Thyroid gland (tissue), 4 donors: ENCODE data around the gene INO80B.

ENCODE experiments used
- POLR2A ChIP-seq, 2 donors: fragments of 450-650 bp; IDR thresholded peaks; one replicate each; pipeline ENCODE4 v1.6.1; 2017; ENCODE audit warnings: antibody characterized with exemption in 2 of 2, mild to moderate bottlenecking in 2 of 2, moderate library complexity in 1 of 2
- TF ChIP-seq, protein P1 (sequence below), 6 experiments: fragments of 200-600 bp in 3 of 6; fragments of 450-650 bp in 3 of 6; sonication (generic) in 3 of 6; IDR thresholded peaks; one replicate each; pipeline ENCODE4 v1.5.1; 2016 to 2019; ENCODE audit warnings: antibody characterized with exemption in 6 of 6, mild to moderate bottlenecking in 2 of 6, inconsistent platforms in 1 of 6, moderate library complexity in 1 of 6

- no peak for TF ChIP-seq POLR2A (IDR thresholded peaks at IDR 0.05)
- TF ChIP-seq, protein P1, sequence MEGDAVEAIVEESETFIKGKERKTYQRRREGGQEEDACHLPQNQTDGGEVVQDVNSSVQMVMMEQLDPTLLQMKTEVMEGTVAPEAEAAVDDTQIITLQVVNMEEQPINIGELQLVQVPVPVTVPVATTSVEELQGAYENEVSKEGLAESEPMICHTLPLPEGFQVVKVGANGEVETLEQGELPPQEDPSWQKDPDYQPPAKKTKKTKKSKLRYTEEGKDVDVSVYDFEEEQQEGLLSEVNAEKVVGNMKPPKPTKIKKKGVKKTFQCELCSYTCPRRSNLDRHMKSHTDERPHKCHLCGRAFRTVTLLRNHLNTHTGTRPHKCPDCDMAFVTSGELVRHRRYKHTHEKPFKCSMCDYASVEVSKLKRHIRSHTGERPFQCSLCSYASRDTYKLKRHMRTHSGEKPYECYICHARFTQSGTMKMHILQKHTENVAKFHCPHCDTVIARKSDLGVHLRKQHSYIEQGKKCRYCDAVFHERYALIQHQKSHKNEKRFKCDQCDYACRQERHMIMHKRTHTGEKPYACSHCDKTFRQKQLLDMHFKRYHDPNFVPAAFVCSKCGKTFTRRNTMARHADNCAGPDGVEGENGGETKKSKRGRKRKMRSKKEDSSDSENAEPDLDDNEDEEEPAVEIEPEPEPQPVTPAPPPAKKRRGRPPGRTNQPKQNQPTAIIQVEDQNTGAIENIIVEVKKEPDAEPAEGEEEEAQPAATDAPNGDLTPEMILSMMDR (IDR thresholded peaks at IDR 0.05), result no peak
These were observed 4.2 kb upstream of the INO80B start for GRCh38 chr2:74450570-74451190.
